Activated naive CD4-positive, alpha-beta T cell treated with anti-CD3 and anti-CD28 coated beads, Interleukin-2, amount 50 U/mL, for 24 hours (primary cell): ENCODE measurements around the gene FHIT.

Experiments
- H3K27ac Mint-ChIP-seq: one replicate; pipeline ENCODE4 v1.8.0; 2021; ENCODE audit warnings: mild to moderate bottlenecking, mixed read lengths
- H3K27me3 Mint-ChIP-seq: one replicate; pipeline ENCODE4 v1.8.0; 2021; ENCODE audit warnings: mixed read lengths
- H3K36me3 Mint-ChIP-seq: one replicate; pipeline ENCODE4 v1.8.0; 2021; ENCODE audit warnings: mixed read lengths
- H3K4me1 Mint-ChIP-seq: one replicate; pipeline ENCODE4 v1.8.0; 2021; ENCODE audit warnings: mixed read lengths
- H3K4me3 Mint-ChIP-seq: one replicate; pipeline ENCODE4 v1.8.0; 2021; ENCODE audit warnings: mild to moderate bottlenecking, mixed read lengths
- H3K9me3 Mint-ChIP-seq: one replicate; pipeline ENCODE4 v1.8.0; 2021; ENCODE audit warnings: mixed read lengths

FHIT gene

DNA sequence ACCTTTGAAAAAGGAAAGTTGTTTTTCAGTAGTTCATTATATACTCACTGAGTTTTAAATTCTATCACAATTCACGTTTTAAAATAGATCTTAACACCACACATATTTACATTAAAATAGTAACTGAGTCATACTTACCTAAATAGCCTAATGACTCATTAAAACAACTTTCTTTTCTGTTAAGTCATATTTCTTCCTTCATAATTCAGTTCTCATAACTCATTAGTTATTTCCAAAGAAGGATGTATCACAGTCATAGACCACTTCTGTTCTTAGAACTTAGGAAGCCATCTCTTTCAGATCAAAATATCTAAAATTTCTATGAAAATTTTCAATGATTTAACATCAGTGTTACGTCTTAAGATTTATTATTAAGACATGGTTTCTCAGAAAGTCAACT is 885.9 kb downstream of the FHIT start:
- Mint-ChIP-seq H3K4me1 (peaks cover 34% of the 10 kb centered on the region), H3K27me3 (no peaks in the 10 kb centered on the region), H3K9me3 (peaks cover 20% of the 10 kb centered on the region), H3K4me3 (no peak overlapping the region), H3K36me3 (peaks cover 5% of the 10 kb centered on the region), H3K27ac (peak overlapping the region; percentile 83)

DNA sequence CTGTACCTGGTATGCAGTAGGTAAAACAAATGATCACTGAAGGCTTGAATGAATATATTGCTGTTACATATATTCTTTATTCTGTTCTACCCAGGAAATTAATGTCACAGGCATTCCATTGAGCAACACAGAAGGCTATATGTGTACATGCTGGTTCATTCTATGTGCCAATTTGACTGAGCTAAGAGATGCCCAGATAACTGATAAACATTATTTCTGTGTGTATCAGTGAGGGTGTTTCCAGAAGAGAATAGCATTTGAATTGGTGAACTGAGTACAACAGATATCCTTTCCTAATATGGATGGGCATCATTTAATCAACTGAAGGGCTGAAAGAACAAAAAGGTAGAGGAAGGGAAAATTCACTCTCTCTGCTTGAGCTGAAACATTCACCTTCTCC is 886.8 kb downstream of the FHIT start:
- no peaks in the 10 kb centered on the region for H3K27me3 Mint-ChIP-seq
- H3K36me3 Mint-ChIP-seq = peaks cover 2% of the 10 kb centered on the region
- peaks cover 34% of the 10 kb centered on the region for H3K4me1 Mint-ChIP-seq

DNA sequence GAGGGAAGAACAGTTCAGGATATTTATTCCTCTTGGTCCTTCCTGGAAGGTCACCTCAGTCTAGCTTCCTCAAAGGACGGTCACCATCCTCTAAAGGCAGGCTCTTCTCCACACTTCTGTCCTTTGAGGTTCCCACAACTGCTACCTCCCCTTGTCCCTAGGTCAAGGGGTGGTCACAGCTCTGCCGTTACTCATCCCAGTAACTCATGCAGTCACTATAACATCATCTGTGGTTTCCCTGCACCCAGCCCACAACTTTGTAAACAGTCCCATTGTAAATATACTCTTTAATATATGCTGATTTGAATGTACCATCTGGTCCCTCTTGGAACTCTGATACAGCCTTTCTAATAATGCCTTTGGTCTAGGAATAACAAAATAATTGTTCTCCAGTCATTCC is 887.4 kb downstream of the FHIT start:
- peaks cover 34% of the 10 kb centered on the region for H3K4me1 Mint-ChIP-seq
- H3K36me3 Mint-ChIP-seq = no peaks in the 10 kb centered on the region
- no peak overlapping the region for H3K4me3 Mint-ChIP-seq
- H3K9me3 Mint-ChIP-seq = peaks cover 9% of the 10 kb centered on the region
- no peak overlapping the region for H3K27ac Mint-ChIP-seq
- no peaks in the 10 kb centered on the region for H3K27me3 Mint-ChIP-seq

More for the DNA sequence above, 886.8 kb downstream of the FHIT start:
- H3K9me3 Mint-ChIP-seq = peaks cover 14% of the 10 kb centered on the region
- no peak overlapping the region for H3K27ac Mint-ChIP-seq
- H3K4me3 Mint-ChIP-seq = no peak overlapping the region

DNA sequence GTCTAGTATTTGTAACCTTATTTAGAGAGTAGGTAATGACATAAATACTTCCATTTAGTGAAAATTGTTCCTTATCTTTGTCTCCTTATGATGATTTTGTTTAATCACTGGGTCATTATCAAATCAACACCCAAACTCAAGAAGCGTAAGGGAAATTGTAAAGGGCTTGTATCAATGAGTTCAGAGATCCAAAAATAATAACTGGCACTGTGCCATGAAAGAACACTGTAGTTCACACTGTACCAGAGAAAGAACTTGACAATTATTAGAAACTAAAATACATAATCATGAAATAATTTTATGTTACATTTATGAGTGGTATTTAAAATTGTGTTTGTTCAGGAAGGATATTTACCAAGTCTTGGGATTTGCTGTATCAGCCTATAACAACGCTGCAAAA is 895.4 kb downstream of the FHIT start:
- H3K4me3 Mint-ChIP-seq = no peak overlapping the region
- no peaks in the 10 kb centered on the region for H3K36me3 Mint-ChIP-seq
- H3K9me3 Mint-ChIP-seq = peaks cover 5% of the 10 kb centered on the region
- H3K27ac Mint-ChIP-seq = no peak overlapping the region
- no peaks in the 10 kb centered on the region for H3K27me3 Mint-ChIP-seq
- no peaks in the 10 kb centered on the region for H3K4me1 Mint-ChIP-seq

DNA sequence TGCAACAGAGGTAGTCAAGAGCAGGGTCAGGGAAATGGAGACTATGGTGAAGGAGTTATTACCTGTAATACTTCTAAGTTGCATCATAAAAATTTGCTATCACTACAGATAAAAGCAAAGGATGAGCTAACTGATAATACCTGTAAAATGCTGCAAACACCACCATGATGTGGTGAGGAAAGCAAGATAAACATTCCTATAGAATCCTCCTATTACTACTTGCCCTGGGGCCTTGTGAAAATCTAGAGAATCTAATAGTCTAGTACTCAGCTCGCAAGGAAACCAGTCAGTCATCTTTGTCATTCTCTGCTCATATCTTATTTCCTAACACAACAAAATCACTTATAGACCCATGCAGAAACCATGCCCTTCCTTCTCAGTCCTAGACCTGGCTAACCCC is 899.8 kb downstream of the FHIT start:
- Mint-ChIP-seq H3K36me3 (peaks cover 1% of the 10 kb centered on the region), H3K27ac (no peak overlapping the region), H3K4me1 (no peaks in the 10 kb centered on the region), H3K4me3 (no peak overlapping the region), H3K27me3 (no peaks in the 10 kb centered on the region), H3K9me3 (peaks cover 9% of the 10 kb centered on the region)

DNA sequence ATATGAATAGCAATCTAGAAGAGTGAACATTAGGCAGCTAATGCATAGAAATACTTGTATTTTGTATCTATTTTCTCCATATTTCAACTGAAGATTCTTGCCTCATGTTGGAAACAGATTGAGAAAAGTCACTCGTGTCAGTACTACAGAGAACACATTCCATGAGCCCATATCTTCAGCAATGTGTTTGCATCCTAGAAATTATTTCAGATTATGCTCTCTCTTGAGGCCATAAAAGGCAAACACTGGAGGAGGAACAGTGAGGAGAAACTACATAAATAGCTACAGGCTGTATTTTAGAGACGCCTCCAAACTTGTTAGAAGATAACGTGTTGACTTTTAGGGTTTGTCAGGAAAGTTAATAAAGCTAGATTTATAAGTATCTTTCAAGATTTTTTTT is 906.9 kb downstream of the FHIT start:
- H3K27me3 Mint-ChIP-seq = no peaks in the 10 kb centered on the region
- H3K4me3 Mint-ChIP-seq = no peak overlapping the region
- H3K27ac Mint-ChIP-seq = no peak overlapping the region

DNA sequence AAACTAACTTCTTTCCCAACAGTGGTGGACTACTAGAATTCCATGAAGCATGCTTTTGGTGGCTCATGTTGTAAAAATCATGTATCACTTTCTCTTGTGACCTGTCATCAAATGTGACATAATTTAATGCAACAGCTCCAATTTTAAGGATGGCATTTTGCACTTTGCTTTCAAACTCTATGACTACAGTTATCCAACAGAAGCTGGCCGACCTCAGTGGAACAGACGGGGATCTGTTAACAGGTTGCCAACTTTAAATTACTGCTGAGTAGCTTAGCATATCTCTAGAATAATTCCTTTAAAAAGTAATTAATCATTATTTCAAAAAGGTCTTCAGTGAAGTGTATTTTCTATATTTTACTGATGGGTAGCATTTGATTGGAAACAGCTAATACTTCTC is 907.4 kb downstream of the FHIT start:
- peaks cover 1% of the 10 kb centered on the region for H3K36me3 Mint-ChIP-seq
- no peaks in the 10 kb centered on the region for H3K4me1 Mint-ChIP-seq
- H3K4me3 Mint-ChIP-seq = no peak overlapping the region
- H3K9me3 Mint-ChIP-seq = no peaks in the 10 kb centered on the region
- H3K27ac Mint-ChIP-seq = no peak overlapping the region
- no peaks in the 10 kb centered on the region for H3K27me3 Mint-ChIP-seq

More for the DNA sequence above, 906.9 kb downstream of the FHIT start:
- H3K9me3 Mint-ChIP-seq = no peaks in the 10 kb centered on the region
- H3K36me3 Mint-ChIP-seq = peaks cover 1% of the 10 kb centered on the region
- no peaks in the 10 kb centered on the region for H3K4me1 Mint-ChIP-seq

DNA sequence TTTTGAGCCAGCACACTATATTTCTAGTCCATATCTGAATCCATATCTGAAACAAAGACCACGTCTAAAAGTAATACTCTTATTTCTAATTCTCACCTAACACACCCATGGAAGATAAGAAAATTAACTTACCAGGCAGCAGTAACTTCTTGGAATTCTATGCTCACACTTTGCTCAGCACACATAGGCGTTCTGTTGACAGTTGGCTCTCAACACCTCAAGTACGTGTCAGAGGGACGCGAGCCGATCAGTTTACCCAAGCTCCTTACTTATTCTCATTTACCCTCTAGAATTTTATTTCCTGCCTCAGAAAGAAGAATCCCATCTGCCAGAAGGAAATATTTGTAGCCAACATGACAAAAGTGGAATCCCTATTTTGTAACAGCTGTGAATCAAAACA is 911.9 kb downstream of the FHIT start:
- Mint-ChIP-seq H3K36me3 (peaks cover 4% of the 10 kb centered on the region), H3K27ac (no peak overlapping the region), H3K9me3 (peaks cover 4% of the 10 kb centered on the region), H3K4me1 (peaks cover 3% of the 10 kb centered on the region), H3K27me3 (no peaks in the 10 kb centered on the region), H3K4me3 (no peak overlapping the region)

DNA sequence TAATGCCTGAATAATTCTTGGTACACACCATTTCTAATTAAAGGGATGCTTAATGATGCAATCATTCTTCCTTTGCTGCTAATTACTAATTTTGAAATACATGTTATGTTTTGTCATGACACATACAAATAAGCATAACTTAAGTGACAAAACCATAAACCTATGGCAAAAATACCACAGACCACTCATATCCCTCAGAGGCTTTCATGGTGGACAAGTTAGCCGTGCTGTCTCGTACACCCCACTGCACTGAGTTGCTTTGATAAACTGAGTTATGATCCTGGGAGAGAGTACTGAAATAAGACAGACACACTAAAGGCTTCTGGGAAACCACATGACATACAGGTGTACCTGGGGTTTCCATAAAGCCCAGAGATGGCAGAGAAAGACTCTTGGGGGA is 913.8 kb downstream of the FHIT start:
- Mint-ChIP-seq H3K4me1 (peaks cover 10% of the 10 kb centered on the region), H3K36me3 (peaks cover 4% of the 10 kb centered on the region), H3K27me3 (no peaks in the 10 kb centered on the region), H3K9me3 (peaks cover 4% of the 10 kb centered on the region), H3K4me3 (no peak overlapping the region), H3K27ac (no peak overlapping the region)

DNA sequence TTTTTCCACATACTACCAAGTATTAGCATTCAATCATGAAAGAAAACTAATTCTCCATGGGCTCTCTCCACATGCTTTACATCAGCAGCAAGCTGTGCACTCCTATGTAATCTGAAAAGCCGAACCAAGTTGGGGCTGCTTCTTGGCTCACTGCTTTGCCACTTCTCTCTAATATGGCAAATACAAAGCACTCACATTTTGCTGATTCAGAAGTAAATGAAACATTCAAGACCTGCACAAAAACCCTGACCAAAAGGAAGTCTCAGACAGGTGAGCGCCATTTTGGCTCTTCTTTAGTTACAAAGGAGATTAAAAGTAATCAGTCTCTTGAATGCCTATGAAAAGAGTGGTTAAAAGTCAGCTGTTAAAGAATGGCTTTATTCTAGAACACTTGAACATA is 915.2 kb downstream of the FHIT start:
- H3K36me3 Mint-ChIP-seq = peaks cover 4% of the 10 kb centered on the region

DNA sequence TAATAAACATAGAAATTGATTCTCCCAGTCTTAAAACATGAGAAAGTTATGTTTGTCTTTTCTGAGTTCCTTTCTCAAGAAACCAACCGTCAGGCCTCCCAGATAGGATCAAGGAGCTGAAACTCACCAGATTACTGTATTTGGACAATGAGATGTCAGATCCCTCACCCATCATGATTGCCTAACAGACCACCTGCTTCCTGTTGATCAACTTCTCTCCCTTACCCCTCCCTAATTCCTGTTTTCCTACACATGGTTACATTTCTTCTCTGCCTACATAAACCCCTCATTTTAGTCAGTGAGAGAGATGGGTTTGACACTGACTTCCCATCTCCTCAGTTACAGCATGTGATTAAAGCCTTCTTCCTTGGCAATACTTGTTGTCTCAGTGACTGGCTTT is 917.5 kb downstream of the FHIT start:
- Mint-ChIP-seq H3K27ac (no peak overlapping the region), H3K4me3 (no peak overlapping the region), H3K36me3 (peaks cover 4% of the 10 kb centered on the region), H3K9me3 (peaks cover 4% of the 10 kb centered on the region), H3K27me3 (no peaks in the 10 kb centered on the region), H3K4me1 (peaks cover 10% of the 10 kb centered on the region)

More for the DNA sequence above, 915.2 kb downstream of the FHIT start:
- peaks cover 10% of the 10 kb centered on the region for H3K4me1 Mint-ChIP-seq
- H3K27me3 Mint-ChIP-seq = no peaks in the 10 kb centered on the region
- no peak overlapping the region for H3K27ac Mint-ChIP-seq
- H3K4me3 Mint-ChIP-seq = no peak overlapping the region
- H3K9me3 Mint-ChIP-seq = peaks cover 4% of the 10 kb centered on the region

DNA sequence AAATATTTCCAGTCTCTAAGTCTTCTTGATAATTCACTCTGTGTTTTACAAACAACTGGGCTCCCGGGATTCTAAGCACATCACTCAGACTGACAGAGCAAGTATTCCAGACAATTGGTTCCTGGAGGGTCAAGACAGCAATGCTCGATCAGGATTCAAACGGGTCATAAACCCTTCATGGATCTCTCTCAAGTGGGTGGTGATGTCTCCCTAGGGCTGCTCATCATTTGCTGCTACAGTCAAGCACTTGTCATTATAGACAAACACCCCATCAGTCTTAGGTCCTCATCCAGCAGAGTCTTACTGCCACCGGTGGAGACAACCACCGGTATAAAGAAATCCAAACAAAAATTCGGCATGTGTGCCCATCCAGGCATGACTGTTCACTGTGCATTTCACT is 921.1 kb downstream of the FHIT start:
- Mint-ChIP-seq H3K4me1 (peaks cover 12% of the 10 kb centered on the region), H3K27ac (no peak overlapping the region), H3K9me3 (no peaks in the 10 kb centered on the region), H3K27me3 (no peaks in the 10 kb centered on the region), H3K4me3 (no peak overlapping the region), H3K36me3 (no peaks in the 10 kb centered on the region)

DNA sequence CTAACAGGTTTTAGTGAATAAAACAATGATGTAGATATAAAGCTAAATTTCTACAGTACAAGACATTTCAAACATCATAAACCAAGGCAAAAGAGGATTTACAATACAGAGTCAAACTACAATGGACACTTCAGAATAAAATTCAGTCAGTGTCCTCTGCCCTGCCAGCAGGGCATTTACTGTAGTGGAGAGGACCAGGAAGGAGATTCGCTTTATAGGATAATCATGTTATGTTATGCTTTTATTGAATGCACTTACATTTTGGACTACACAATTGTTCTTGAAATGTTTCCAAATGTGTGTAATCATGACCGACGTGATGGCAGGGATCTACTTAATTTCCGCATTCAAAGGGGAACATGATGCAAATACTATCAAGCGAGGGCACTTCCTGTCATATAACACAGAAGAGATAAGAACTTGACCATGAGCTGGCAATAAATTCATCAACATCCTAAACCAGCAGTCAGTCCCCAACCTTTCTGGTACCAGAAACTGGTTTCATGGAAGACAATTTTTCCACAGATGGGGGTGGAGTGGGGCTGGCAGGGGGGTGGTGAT is 925.6 kb downstream of the FHIT start:
- H3K4me3 Mint-ChIP-seq = no peak overlapping the region
- H3K9me3 Mint-ChIP-seq = no peaks in the 10 kb centered on the region
- H3K36me3 Mint-ChIP-seq = no peaks in the 10 kb centered on the region
- H3K4me1 Mint-ChIP-seq = peaks cover 4% of the 10 kb centered on the region
- H3K27ac Mint-ChIP-seq = no peak overlapping the region
- H3K27me3 Mint-ChIP-seq = no peaks in the 10 kb centered on the region

DNA sequence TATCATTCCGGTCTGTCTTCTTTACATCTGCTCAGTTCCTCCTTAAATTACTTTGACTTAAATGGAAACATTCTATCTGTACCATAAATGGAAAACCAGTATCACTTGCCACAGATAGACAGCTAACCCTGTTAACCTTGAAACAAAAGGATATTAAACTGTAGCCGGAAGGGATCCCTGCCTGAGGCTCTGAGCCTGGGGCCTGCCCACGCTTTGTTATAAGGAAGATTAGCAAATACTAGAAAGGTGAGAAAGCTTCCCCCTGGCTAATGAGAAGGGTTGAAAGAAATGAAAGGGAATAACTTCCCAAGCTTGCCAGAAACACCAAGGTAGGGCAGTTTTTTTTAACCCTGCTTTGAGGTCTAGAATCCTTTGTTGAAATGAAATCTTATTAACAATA is 927.6 kb downstream of the FHIT start:
- Mint-ChIP-seq H3K4me1 (peaks cover 4% of the 10 kb centered on the region), H3K27ac (no peak overlapping the region), H3K9me3 (no peaks in the 10 kb centered on the region)

DNA sequence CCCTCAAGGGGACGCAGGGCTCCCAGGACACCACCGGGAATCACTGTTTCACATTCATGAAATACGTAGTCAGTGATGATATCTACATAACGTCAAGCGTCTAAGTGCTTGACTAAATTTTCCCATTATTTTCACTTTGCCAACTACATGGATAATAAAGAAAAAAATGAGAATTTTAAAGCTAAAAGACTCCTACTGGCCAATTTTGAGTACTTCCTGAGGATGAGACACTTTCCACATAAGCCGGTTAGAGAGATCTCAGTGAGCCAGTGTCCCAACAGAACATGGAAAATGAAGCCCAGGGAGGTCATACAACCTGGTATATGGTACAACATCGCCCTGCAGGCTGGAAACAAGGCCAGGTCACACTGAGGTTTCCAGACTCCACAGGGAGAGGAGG is 928.1 kb downstream of the FHIT start:
- Mint-ChIP-seq H3K27ac (no peak overlapping the region), H3K27me3 (no peaks in the 10 kb centered on the region), H3K4me3 (no peak overlapping the region), H3K4me1 (peaks cover 4% of the 10 kb centered on the region), H3K36me3 (no peaks in the 10 kb centered on the region), H3K9me3 (no peaks in the 10 kb centered on the region)

More for the DNA sequence above, 927.6 kb downstream of the FHIT start:
- no peaks in the 10 kb centered on the region for H3K36me3 Mint-ChIP-seq
- H3K27me3 Mint-ChIP-seq = no peaks in the 10 kb centered on the region
- no peak overlapping the region for H3K4me3 Mint-ChIP-seq

DNA sequence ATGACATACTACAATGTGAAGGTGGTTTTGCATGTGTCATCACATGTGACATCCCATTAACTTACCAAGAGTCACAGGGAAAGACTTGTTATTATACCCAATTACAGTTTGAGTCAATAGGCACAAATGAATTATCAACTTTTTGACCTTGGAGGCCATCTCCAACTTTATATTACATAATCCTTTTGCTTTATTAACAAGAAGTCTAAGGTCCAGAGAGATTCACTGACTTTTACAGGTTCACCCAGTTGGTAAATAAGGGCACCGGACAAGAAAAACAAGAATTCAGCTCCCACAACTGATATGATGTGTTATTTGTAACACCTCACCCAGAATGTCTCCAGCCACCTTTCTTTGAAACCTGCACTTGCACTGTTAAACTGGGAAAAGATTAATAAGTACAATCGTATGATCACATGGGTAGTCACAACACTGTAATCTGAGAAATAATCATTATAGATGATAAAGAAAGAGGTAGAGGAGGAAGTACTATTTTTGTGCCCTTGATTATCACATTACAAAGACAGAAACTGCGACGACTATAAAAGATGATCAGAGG is 928.9 kb downstream of the FHIT start:
- peaks cover 4% of the 10 kb centered on the region for H3K4me1 Mint-ChIP-seq
- no peaks in the 10 kb centered on the region for H3K27me3 Mint-ChIP-seq
- H3K4me3 Mint-ChIP-seq = no peak overlapping the region
- no peaks in the 10 kb centered on the region for H3K36me3 Mint-ChIP-seq
- no peaks in the 10 kb centered on the region for H3K9me3 Mint-ChIP-seq
- no peak overlapping the region for H3K27ac Mint-ChIP-seq
